Hematopoietic multipotent progenitor cell treated with erythropoietin and hydrocortisone succinate and interleukin-3 and kit ligand, for 15 days (in vitro differentiated cells): ENCODE data around the gene GAREM2.
"Not testable (repeated sequence)": the region's sequence is repeated elsewhere in the genome, so short reads cannot be mapped to it uniquely, and the experiment has no call there.

Source experiments
- DNase-seq: peaks from one replicate; pipeline ENCODE4 v3.0.0-alpha.2; 2015; ENCODE audit warnings: low spot score

The GAREM2 gene

DNA sequence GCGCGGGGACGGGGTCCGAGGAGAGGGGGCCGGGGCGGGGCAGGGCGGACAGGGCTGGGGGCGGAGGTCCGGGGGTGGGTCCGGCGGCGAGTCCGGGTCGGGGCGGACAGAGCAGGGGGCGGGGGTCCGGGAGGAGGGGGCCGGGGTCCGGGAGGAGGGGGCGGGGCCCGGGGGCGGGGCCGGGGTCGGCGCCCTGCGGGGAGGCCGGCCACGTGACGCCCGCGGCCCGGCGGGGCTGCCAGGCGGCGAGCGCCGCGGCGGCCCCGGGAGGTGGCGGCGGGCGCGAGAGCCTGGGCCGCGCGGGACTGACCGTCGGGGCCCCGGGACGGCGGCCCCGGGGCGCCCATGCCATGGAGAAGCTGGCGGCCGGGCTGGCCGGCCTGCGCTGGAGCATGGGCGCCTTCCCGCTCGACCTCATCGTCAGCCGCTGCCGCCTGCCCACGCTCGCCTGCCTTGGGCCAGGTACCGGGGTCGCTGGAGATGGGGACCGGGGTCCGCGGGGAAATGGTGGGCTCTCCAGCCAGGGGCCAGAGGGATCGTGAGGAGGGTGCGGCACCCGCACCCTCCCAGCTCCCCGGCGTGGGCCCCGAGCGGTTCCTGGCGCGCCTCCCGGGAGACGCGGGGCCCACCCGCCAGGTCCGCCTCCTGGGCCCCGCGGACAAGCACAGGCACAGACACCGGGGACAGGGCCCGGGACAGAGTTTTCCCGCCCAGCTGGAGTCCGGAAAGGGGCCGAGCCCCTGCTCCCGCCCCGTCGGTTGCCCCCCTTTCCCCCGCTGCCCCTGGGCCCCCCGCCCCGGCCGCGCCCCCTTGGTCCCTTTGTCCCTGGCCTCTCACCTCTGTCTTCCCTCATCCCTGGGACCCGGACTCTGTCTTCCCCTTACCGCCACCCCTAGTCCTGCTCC lies at the start of gene GAREM2:
GAREM2 (plus strand) TSS at position 218 of the 905 bp plus-strand sequence; CDS start at position 351, 133 bp downstream.
- no peak for DNase-seq

DNA sequence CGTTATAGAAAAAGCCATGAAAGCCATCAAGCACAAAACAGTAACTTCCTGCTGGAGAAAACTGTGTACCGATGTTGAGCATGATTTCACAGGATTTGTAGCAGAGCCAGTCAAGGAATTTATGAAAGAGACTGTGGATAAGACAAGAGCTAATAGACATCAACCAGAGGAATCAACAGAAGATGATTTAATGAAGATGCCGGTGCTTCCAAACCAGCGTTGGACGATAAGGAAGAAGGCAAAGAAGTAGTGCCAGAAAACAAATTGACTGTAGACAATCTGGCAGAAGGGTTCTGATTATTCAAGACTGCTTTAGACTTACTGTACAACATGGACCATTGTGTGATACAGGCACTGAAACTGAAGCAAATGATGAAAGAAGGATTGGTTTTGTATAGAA lies 49.5 kb upstream of the GAREM2 start:
- no peak for DNase-seq

DNA sequence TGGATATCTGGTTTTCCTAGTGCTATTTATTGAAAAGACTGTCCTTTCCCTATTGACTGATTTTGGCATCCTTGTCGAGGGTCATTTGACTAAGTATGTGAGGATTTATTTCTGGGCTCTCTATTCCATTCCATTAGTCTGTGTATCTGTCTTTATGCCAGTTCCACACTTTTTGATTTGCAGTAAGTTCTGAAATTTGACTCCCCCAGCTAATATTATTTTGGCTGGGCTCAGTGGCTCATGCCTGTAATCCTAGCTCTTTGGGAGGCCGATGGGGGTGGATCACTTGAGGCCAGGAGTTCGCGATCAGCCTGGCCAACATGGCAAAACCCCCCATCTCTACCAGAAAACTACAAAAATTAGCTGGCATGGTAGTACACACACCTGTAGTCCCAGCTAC lies 46.8 kb upstream of the GAREM2 start:
- DNase-seq, result no peak

GRCh38 chr2:26128176-26128575 lies 44.7 kb upstream of the GAREM2 start:
- DNase-seq, result no peak

DNA sequence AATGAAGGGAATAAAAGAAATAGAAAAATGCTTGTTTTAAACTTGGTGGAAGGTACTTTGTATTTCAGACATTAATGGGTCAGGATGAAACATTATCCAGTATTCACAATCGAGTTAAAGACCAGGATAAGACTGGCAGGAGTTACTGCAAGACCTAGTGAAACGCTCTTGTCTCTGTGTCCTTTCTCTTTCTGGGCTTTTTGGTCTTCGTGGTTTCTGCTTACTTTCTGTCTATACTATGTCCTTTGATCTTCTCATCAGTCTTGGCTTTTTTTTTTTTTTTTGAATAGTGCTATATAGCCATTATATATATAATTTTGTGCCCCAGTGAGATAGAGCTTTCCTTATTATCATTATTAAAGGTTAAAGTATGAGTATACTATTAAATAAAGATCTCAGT lies 42.1 kb upstream of the GAREM2 start:
- no peak for DNase-seq

DNA sequence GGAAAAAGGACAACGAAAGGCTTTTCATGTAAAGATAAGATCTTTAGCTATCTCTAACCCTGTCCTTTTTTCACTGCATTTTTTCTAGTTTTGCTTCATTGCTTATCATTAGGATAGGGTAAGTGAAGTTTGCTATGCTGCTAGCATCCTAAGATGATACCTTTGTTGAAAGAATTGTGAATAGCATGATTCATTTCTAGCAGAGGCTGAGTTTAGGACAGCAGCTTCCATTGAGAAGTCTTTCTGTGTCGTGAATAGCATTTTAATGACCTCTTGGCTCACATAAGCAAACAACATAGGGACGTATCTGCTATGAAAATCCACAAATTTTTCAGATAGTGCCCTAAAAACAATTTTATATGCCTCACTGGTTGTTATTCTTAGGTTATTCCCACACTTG lies 36.4 kb upstream of the GAREM2 start:
- no peak for DNase-seq

DNA sequence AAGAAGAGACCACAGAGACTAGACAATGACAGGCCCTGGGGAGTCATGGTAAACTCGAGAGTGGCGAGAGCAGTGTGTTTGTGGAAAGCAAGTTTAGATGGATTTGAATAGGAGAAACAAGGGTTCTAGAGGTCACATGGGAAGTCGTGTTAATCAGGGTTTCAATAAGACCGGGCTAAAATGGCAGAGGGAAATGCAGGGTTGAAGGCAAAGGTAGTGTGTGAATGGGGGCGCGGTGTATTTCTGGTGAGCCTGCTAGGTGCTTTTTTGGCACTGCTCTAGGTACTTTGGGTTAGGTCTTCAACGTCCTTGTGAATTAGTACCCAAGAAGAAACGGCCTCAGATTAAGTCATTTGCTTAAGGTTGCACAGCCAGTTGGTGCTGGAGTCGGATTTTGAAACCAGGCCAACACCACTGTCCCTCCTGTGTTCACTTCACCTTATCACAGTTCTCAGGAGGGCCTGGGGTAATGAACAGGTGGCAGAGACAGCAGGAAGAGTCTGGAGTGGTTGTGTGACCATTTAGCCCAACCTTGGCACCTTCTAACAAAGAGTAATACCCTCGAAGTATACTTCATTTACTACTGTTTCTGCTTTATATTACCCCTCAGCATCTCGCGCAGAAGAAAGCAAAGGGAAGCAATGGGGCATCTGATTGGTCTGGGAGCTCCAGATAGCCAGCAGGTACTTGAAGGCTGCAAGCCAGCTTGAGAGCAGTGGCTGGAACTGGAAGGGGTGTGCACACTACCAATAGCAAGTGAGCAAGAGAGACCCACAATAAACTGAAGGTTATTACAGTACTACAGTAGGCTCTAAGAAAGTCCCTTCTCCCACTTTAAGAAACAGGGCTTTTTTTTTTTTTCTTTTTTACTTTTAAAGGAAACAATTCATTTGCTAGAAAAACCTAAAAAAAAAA lies 33.4 kb upstream of the GAREM2 start:
- no peak for DNase-seq

DNA sequence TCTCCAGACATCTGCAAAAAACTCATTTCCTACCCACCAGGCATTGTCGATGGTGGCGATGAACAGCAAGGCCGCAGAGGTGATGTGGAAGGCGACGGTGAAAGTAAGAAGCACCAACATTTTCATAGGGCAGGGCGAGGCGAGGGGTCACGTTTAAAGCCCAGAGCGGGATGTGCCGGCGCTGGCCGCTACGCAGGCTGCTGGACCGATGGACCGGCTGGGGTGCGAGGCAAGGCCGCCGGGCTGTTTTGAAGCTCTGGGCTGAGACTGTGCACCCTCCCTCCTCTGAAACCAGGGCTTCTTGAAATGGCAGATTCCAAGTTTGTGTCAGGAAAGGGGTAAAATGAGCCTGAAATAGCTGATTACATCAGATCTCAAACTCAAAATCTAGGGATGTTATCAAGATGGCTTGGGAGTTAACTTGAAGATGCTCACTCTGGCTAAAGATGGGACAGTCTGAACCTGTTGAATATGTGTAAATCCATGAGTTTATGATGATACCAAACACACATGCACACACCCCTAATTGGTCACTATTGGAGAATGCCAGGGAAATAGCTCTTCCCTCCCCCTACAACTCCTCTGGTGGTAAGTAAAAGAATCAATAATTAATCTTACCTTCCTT lies 31.6 kb upstream of the GAREM2 start:
- DNase-seq, result no peak

DNA sequence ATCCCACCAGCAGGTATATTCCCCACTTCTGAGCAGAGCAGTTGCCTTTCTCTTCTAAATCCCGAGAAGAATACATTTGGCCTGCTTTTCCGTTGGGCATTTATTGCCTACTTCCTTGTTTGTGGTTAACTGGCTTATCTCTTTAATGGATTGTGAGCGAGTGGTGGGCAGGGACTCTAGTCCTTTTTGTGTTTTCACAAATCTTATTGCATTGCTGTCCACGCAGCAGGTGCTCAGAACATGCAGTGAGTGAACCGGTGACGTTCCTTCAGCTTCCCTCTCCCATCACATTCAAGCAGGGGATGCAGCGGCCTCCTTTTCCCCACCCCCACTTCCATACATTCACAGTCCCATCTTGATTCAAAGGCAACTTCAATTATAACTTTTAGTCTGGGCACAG lies 28.9 kb upstream of the GAREM2 start:
- no peak for DNase-seq

DNA sequence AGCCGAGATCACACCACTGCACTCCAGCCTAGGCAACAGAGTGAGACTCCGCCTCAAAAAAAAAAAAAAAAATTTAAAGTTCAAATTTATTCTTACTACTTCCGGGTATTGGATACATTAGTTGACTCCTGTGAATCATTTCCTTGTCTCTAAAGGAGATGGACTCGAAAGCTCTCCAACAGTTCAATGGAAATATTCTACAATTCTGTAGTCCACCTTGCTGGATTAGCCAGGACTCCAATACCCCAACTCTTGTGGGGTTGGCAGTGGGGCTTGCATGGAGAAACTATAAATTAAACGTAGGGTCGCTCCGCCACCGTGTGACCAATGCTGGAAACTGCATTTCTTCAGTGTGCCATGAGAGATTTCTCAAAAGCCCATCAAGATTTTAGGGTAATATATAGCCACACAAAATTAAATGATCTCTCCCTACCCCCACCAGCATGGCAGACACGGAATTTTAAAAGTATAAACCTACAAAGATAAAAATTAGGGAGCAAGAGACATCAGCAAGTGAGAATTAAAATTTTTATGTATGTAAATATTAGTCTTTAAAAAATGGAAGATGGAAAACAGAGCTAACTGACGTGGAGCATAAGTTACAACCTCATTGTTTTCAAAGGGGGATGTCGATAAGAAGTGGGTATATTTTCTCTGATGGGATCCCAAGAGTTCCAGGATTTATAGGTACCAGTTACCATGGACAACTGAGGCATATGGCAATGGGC lies 27.8 kb upstream of the GAREM2 start:
- peak; percentile 78 for DNase-seq

GRCh38 chr2:26148501-26148900 lies 24.4 kb upstream of the GAREM2 start:
- DNase-seq, result no peak

GRCh38 chr2:26150243-26150642 lies 22.6 kb upstream of the GAREM2 start:
- DNase-seq, result no peak

DNA sequence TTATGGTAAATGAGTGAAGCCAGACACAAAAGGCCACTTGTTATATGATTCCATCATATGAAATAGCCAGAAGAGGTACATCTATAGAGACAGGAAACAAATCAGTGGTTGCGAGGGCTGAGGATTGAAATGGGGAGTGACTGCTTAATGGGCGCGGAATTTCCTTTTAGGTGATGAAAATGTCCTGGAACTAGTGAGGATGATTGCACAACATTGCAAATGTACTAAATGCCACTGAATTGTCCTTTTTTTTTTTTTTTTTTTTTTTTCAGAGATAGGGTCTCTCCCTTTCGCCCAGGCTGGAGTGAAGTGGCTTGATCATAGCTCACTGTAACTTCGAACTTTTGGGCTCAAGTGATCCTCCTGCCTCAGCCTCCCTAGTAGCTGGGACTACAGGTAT lies 15.3 kb upstream of the GAREM2 start:
- DNase-seq, result no peak

- no peak for DNase-seq
These were observed 11.0 kb upstream of the GAREM2 start for GRCh38 chr2:26161926-26162325.

- DNase-seq, result no peak
These were observed 9.9 kb upstream of the GAREM2 start for GRCh38 chr2:26162963-26163362.

- no peak for DNase-seq
These were observed 8.7 kb upstream of the GAREM2 start for GRCh38 chr2:26164231-26164630.

GRCh38 chr2:26164641-26165211 lies 8.2 kb upstream of the GAREM2 start:
- DNase-seq, result no peak

GRCh38 chr2:26165403-26165802 lies 7.5 kb upstream of the GAREM2 start:
- no peak for DNase-seq

GRCh38 chr2:26166541-26166940 lies 6.3 kb upstream of the GAREM2 start:
- DNase-seq, result not testable (repeated sequence)

GRCh38 chr2:26168785-26169184 lies 4.1 kb upstream of the GAREM2 start:
- no peak for DNase-seq

GRCh38 chr2:26169226-26169625 lies 3.7 kb upstream of the GAREM2 start:
- no peak for DNase-seq
